NCI-H2081 (cell line): ENCODE measurements around the gene SLC17A2.

ENCODE experiments used
- DNase-seq, 2 experiments: peaks; one replicate each; lab custom pipeline; 2025; lab: John Stamatoyannopoulos, UW

The SLC17A2 gene

GRCh38 chr6:25919657-25920056 lies 10.8 kb downstream of the SLC17A2 start:
- no peak for DNase-seq

GRCh38 chr6:25918083-25918683 lies 12.3 kb downstream of the SLC17A2 start:
- no peak for DNase-seq

- no peak for DNase-seq
Measured at GRCh38 chr6:25916789-25917490, 13.6 kb downstream of the SLC17A2 start.

- no peak for DNase-seq
Measured at GRCh38 chr6:25916330-25916729, 14.2 kb downstream of the SLC17A2 start.

- no peak for DNase-seq
Measured at GRCh38 chr6:25913741-25914140, 16.8 kb downstream of the SLC17A2 start.

- DNase-seq: no peak
Measured at GRCh38 chr6:25911351-25911750, 19.1 kb downstream of the SLC17A2 start.

GRCh38 chr6:25907475-25908014 lies 22.9 kb downstream of the SLC17A2 start:
- DNase-seq: no peak

- DNase-seq: no peak
Measured at GRCh38 chr6:25903467-25904099, 26.9 kb downstream of the SLC17A2 start.

- DNase-seq: no peak
Measured at GRCh38 chr6:25902071-25902470, 28.4 kb downstream of the SLC17A2 start.

GRCh38 chr6:25900843-25901242 lies 29.6 kb downstream of the SLC17A2 start:
- DNase-seq: no peak

GRCh38 chr6:25899580-25900408 lies 30.7 kb downstream of the SLC17A2 start:
- no peak for DNase-seq

- no peak for DNase-seq
Measured at GRCh38 chr6:25899123-25899522, 31.4 kb downstream of the SLC17A2 start.

- DNase-seq: no peak
Measured at GRCh38 chr6:25898289-25898977, 32.1 kb downstream of the SLC17A2 start.

- no peak for DNase-seq
Measured at GRCh38 chr6:25896252-25896651, 34.2 kb downstream of the SLC17A2 start.

- no peak for DNase-seq
Measured at GRCh38 chr6:25895771-25896170, 34.7 kb downstream of the SLC17A2 start.

- DNase-seq: no peak
Measured at GRCh38 chr6:25893778-25894177, 36.7 kb downstream of the SLC17A2 start.

GRCh38 chr6:25892877-25893276 lies 37.6 kb downstream of the SLC17A2 start:
- no peak for DNase-seq

GRCh38 chr6:25889877-25890853 lies 40.3 kb downstream of the SLC17A2 start:
- peak; percentile 20 to 65 for DNase-seq

GRCh38 chr6:25888626-25889025 lies 41.9 kb downstream of the SLC17A2 start:
- DNase-seq: no peak

- DNase-seq: no peak
Measured at GRCh38 chr6:25886066-25886465, 44.4 kb downstream of the SLC17A2 start.
